Motor neuron (in vitro differentiated cells): ENCODE results near the gene ERC1. TPM values are rescaled to one million over a fixed set of nuclear protein-coding genes. Genes with fewer than 3 reads are reported as not detected.
"Not testable (repeated sequence)": the region's sequence is repeated elsewhere in the genome, so short reads cannot be mapped to it uniquely, and the experiment has no call there.

Experiments
- ATAC-seq, 8 experiments: fragments of 200-7000 bp; cut with Tn5 transposase; replicated peaks in 6 of 8; 2 replicates each; pipeline ENCODE4 v1.8.0; 2021; ENCODE audit warnings: mild to moderate bottlenecking in 8 of 8, moderate library complexity in 8 of 8
- H3K27ac ChIP-seq, 2 donors: fragments of 250-450 bp; sonication (Bioruptor Pico); 2 replicates each; pipeline ENCODE4 v1.9.0; 2021; ENCODE audit warnings: antibody characterized with exemption in 2 of 2, mild to moderate bottlenecking in 2 of 2, moderate library complexity in 1 of 2
- H3K4me1 ChIP-seq, 2 donors: fragments of 250-450 bp; sonication (Bioruptor Pico); replicated peaks in 1 of 2; 2 replicates each; pipeline ENCODE4 v1.6.1; 2021; ENCODE audit warnings: antibody characterized with exemption in 2 of 2, mild to moderate bottlenecking in 2 of 2, moderate library complexity in 1 of 2
- H3K4me3 ChIP-seq, 5 donors: fragments of 250-450 bp; sonication (Bioruptor Pico); 2 replicates each; pipeline ENCODE4 v1.9.0; 2021; ENCODE audit warnings: antibody characterized with exemption in 5 of 5, mild to moderate bottlenecking in 5 of 5, moderate library complexity in 4 of 5
- WGBS, 10 experiments: fragments of 450-650 bp; shearing (Covaris generic); methylation state at CpG; one replicate each; pipeline ENCODE4 v1.0.0; 2022; 5-methylcytosine and 5-hydroxymethylcytosine counted together
- in situ Hi-C, 9 experiments: fragments of 400-800 bp; cut with MboI; loops; one replicate each; pipeline ENCODE4 v1.15.0; 2021; ENCODE audit warnings: low sequenced_read_pairs in 9 of 9, low pct_unique_long_range_greater_than_20kb in 2 of 9; ENCODE audit not compliant: unreplicated experiment in 9 of 9
- total RNA-seq, 8 experiments: library from RNA; unstranded; fragments of 300-600 nt; gene quantifications; 2 replicates each; pipeline versions ENCODE4 v1.2.3 to v1.2.4, GENCODE V29; 2022

Gene ERC1
- total RNA-seq, 8 experiments from 2014 or later, result 15.1 to 53.8 (median 34.6) TPM

DNA sequence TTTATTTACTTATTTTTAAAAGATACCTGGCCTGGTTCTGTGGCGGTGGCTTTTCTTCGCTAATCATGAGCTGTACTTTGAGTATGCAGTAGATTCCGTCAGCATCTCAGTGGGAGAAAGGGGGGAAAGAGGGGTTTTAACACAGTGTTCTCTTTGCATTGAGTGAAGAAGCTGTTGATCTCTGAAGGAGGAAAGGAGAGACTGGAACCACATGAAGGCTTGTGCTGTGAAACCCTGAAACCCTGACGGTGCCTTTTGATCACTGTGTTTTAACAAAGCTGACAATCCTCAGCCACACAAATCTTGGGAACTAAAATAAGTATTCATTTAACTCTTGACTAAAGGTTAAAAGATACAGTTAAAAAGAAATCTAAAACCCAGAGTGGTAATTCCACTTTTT lies 353.2 kb downstream of the ERC1 start:
- Histone ChIP-seq H3K4me1 (no peaks in the 10 kb centered on the region), H3K27ac (no peak overlapping the region), H3K4me3 (no peak overlapping the region)
- 60 to 100% (median 96%) methylated on average over 1 to 4 of the region's 4 CpGs; no CpG with 5 or more reads in 2 of the 10 experiments for WGBS, 10 experiments
- no peak for ATAC-seq
- in situ Hi-C loops, result no loop called here

DNA sequence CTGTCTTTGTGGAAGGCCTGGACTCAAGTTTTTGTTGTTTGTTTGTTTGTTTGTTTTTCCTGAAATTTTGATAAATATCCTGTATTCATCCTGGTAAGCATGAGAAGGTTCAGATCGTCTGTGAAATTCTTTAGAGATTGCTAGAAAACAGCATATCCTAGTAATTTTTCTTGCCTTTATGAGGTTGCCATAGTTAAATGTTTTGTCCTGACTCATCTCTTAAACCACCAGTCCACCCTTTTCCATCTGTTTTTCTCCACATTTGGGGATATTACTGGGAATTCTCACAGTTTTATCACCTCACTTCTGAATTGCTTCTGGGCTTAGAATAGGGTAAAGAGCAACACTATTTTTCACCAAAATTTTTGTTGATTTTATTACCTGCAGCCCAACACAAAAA lies 355.1 kb downstream of the ERC1 start:
- Histone ChIP-seq H3K27ac (no peak overlapping the region), H3K4me1 (peaks cover 5 to 16% of the 10 kb centered on the region in 2 donors), H3K4me3 (no peak overlapping the region)
- WGBS, 10 experiments, result 0 to 100% (median 81%) methylated on average over 1 of the region's 1 CpG
- peak in 1 of 8 experiments; percentile 64 for ATAC-seq
- in situ Hi-C loops, result no loop called here

DNA sequence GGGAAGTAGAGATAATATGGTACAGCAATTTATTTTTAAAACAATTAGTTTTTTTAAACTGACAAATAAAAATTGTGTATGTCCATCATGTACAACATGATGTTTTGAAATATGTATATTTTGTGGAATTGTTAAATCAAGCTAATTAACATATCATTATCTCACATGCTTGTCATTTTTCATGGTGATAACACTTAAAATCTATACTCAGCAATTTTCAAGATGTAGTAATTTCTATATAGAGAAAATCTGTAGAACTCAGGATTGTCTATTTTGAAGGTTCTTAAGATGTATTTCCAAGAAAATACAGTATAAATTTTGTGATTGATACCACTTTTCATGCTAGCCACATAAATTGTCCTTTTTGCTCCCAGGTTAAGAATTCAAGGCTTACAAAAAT lies 356.3 kb downstream of the ERC1 start:
- no peak overlapping the region for H3K4me3 ChIP-seq
- in situ Hi-C loops, result no loop called here
- peaks cover 5 to 26% of the 10 kb centered on the region in 2 donors for H3K4me1 ChIP-seq
- ATAC-seq, result no peak
- no peak overlapping the region for H3K27ac ChIP-seq

DNA sequence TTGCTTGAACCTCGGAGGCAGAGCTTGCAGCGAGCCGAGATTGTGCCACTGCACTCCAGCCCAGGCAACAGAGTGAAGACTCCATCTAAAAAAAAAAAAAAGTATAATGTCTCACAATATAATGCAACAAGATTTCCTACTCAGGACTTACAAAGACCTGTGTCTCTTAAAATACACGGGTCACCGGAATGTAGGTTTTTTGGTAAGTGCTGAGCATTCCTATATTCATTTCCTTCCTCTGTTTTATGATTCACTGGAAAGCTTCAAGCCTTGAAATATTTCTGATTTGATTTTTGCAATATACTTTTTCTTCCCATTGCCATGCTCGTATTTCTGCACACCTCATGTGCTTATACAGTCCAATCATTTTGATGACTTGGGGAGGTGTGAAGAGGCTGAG lies 357.6 kb downstream of the ERC1 start:
- in situ Hi-C loops, result no loop called here
- ATAC-seq, result no peak
- WGBS, 10 experiments, result 67 to 100% (median 90%) methylated on average over 1 to 6 of the region's 6 CpGs

DNA sequence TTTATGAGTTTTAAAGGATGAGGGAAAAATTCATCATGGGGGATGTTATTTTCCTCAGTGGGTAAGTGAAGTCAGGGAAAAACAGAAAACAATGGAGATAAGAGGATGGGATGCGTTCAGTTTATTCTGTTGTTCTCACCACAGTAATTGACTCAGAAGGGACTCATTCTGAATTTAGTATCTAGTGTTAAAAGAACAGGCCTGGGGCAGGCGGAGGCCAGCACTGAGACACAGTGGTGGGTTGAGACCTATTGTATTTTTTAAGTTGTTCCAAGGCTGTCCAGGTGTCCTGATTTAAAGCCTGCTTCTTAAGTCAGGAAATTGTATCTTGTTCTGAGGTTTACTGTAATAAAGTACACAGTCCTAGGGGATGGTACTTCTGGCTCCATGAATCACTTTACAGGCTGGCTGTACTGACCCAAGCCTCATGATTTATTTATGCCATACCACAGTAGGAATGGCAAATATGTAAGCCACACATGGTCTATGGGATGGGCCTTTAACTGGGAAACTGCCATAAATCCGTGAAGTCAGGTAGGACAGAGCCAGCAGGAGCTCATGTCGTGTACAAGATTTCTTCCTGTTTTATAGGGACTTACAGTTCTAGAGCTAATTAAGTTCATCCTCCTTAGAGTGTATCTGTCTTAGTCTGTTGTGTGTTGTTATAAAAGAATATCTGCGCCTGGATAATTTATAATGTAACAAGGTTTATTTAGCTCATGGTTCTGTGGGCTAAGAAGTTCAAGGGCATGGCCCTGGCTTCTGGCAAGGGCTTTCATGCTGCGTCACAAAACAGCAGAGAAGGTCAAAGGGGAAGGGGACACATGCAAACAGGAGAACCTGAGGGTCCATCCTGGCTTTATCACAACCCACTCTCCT lies 359.3 kb downstream of the ERC1 start:
- ATAC-seq, result peak; percentile 85 to 100 (median 92)
- 33 to 88% (median 60%) methylated on average over 1 to 5 of the region's 6 CpGs; no CpG with 5 or more reads in 2 of the 10 experiments for WGBS, 10 experiments
- peak overlapping the region in 1 of 2 donors; percentile 40 for H3K27ac ChIP-seq
- H3K4me3 ChIP-seq, result no peak overlapping the region
- in situ Hi-C loops, result no loop called here
- H3K4me1 ChIP-seq, result peaks cover 8 to 32% of the 10 kb centered on the region in 2 donors

More for the DNA sequence above, 357.6 kb downstream of the ERC1 start:
- no peak overlapping the region for H3K4me3 ChIP-seq
- H3K4me1 ChIP-seq, result peaks cover 8 to 32% of the 10 kb centered on the region in 2 donors
- H3K27ac ChIP-seq, result no peak overlapping the region

DNA sequence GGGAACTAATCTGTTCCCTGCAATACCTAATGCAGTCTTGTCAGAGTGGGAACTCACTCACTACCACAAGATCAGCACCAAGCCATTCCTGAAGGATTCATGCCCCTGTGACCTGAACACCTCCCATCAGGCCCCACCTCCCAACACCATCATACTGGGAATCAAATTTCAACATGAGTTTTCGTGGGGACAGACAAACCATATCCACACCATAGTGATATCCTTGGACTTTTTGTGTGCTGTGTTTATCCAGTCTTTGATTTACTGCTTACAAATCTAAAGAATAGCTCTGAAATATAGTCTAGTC lies 359.9 kb downstream of the ERC1 start:
- peak in 3 of 8 experiments; percentile 5 to 22 (median 19) for ATAC-seq
- Histone ChIP-seq H3K27ac (no peak overlapping the region), H3K4me1 (peaks cover 14 to 32% of the 10 kb centered on the region in 2 donors), H3K4me3 (no peak overlapping the region)
- in situ Hi-C loops, result no loop called here
- 60 to 100% (median 88%) methylated on average over 1 of the region's 1 CpG; no CpG with 5 or more reads in 5 of the 10 experiments for WGBS, 10 experiments

DNA sequence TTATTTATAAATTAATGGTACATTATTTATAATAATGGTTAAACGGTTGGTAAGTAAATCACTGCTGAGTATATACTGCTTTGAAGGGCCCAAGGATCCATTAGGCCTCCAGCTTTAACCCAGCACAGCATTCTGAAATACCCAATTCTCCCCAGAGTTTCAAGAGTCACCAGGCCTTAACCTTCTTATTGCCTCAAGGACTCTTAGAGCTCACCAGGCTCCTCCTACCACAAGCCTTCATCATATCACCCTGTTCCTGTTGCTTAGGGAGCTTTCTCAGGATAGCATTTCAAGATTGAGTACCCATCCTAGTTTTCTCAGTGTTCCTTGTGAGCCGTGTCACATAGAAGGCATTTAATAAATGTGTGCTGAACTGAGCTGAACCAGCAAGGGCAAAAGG lies 360.9 kb downstream of the ERC1 start:
- in situ Hi-C loops, result no loop called here
- ATAC-seq, result no peak

DNA sequence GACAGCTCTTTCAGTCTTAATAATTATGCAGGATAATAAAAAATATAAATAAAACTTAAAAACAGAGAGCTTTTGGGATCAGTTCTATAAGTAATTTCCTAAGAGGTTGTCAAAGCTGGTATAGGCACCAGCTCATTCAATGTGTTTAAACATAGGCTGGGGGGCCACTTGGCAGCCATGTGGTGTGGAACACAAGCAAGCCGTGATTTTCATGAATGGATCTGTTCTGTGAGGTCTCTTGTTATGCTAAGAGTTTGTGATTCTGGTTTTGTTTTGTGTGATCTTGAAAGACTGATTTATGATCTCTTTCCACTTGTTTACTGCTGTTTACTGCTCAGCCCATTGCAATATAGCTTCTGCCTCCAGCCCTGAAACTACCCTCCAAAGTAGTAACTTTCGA lies 362.4 kb downstream of the ERC1 start:
- no peak overlapping the region for H3K27ac ChIP-seq
- in situ Hi-C loops, result no loop called here
- H3K4me3 ChIP-seq, result no peak overlapping the region
- peaks cover 25 to 32% of the 10 kb centered on the region in 2 donors for H3K4me1 ChIP-seq
- WGBS, 10 experiments, result 0 to 100% (median 80%) methylated on average over 1 to 2 of the region's 2 CpGs
- peak in 5 of 8 experiments; percentile 46 to 69 (median 55) for ATAC-seq

More for the DNA sequence above, 360.9 kb downstream of the ERC1 start:
- Histone ChIP-seq H3K4me3 (no peak overlapping the region), H3K27ac (no peak overlapping the region), H3K4me1 (peaks cover 20 to 32% of the 10 kb centered on the region in 2 donors)
- 40 to 100% (median 84%) methylated on average over 1 to 2 of the region's 2 CpGs for WGBS, 10 experiments

DNA sequence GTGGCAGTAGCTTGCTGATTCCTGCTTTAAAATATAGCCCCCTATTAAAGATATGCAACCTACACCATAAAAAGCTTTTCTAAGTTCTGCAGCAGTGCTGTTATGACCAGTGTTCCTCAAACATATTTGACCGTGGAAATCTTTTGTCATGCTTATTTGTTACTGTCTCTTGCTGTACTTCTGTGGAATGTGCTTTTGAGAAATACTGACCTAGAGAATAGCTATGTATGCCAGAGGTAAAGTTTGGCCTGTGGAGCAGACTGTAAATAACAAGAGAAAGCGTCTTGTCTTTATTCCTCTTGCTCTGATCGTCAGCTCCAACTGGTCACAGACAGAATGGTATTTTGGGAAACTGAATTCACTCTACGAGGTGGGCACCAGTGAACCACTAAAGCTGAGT lies 364.4 kb downstream of the ERC1 start:
- WGBS, 10 experiments, result 40 to 100% (median 84%) methylated on average over 1 to 4 of the region's 4 CpGs
- in situ Hi-C loops, result no loop called here
- ATAC-seq, result no peak
- Histone ChIP-seq H3K4me1 (peaks cover 24 to 25% of the 10 kb centered on the region in 2 donors), H3K4me3 (no peak overlapping the region), H3K27ac (no peak overlapping the region)

DNA sequence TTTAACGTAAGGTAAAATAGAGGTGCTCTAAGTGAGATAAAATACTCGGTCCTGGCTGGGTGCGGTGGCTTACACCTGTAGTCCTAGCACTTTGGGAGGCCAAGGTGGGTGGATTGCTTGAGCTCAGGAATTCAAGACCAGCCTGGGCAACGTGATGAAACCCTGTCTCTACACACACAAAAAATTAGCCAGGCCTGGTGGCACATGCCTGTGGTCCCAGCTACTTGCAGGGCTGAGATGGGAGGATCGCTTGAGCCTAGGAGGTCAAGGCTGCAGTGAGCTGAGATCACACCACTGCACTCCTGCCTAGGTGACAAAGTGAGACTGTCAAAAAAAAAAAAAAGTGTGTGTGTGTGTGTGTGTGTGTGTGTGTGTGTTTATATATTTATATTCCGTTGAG lies 364.8 kb downstream of the ERC1 start:
- in situ Hi-C loops, H3K4me3 ChIP-seq, H3K27ac ChIP-seq, ATAC-seq: not testable (repeated sequence)
- WGBS, 10 experiments, result 67 to 100% (median 82%) methylated on average over 1 to 6 of the region's 6 CpGs; no CpG with 5 or more reads in 3 of the 10 experiments
- H3K4me1 ChIP-seq, result peaks cover 19 to 20% of the 10 kb centered on the region in 2 donors

DNA sequence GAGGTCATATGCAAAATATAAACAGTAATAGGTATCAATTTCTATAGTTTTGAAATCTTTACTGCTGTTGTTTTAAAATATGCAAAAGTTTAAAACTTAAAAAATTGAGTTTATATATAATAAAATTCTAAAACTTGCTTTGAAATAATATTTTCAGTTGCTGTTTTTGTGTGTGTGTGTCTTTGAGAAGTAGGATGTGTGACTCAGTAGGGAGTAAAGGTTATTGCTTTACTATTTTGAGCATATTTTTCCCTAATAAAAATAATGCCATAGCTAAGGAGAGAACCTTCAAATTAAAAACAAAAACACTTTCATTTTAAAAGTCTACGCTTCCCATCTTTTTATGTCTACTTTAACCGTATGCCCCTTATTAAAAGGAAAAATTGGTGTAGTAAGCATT lies 365.3 kb downstream of the ERC1 start:
- no peak overlapping the region for H3K4me3 ChIP-seq
- H3K27ac ChIP-seq, result no peak overlapping the region
- peaks cover 15 to 20% of the 10 kb centered on the region in 2 donors for H3K4me1 ChIP-seq
- in situ Hi-C loops, result no loop called here
- no peak for ATAC-seq
- WGBS, 10 experiments, result 70 to 100% (median 98%) methylated on average over 1 to 2 of the region's 2 CpGs

DNA sequence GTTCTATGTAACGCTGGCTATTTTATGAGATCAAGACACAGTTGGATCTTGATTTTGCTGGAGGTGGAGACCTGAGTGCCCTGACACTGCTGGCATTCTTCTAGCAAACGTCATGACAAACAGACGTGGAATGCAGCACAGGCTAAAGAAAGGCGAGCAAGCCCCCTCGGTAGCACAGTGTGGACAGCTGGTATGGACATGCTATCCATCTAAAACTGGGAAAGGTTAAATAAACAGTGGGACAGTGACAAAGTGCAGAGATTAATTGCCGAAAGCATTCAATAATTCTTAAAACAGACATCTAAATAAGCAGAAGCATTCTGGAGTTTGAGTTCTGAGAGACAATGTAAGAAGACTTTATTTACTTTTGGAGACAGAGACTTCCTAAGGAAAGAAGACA lies 366.1 kb downstream of the ERC1 start:
- peak in 3 of 8 experiments; percentile 30 to 90 (median 48) for ATAC-seq
- H3K27ac ChIP-seq, result no peak overlapping the region

DNA sequence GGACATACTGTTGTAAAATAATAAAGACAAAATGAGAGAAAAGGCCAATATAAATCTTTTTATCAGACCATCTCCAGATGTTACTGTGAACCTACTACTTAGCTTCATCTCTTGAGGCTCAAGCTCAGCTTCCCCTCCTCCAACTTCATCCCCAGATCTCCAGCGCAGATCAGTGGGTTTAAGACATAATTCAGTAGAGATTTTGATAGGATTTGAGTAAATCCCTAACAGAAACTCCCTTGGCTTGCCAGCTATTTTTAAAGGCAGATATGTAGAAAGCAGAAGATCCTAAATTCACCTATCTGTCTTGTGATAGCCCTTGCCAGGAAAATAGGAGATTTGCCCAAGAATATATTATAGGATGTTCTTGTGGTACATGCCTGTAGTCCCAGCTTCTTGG lies 366.7 kb downstream of the ERC1 start:
- no peak overlapping the region for H3K4me3 ChIP-seq
- no peak overlapping the region for H3K27ac ChIP-seq
- in situ Hi-C loops, result no loop called here
- no peak for ATAC-seq
- 100% methylated on average over 1 of the region's 1 CpG; no CpG with 5 or more reads in 7 of the 10 experiments for WGBS, 10 experiments
- H3K4me1 ChIP-seq, result peaks cover 4 to 20% of the 10 kb centered on the region in 2 donors

More for the DNA sequence above, 366.1 kb downstream of the ERC1 start:
- in situ Hi-C loops, result no loop called here
- Histone ChIP-seq H3K4me1 (peaks cover 8 to 20% of the 10 kb centered on the region in 2 donors), H3K4me3 (no peak overlapping the region)
- 31 to 100% (median 67%) methylated on average over 1 to 6 of the region's 6 CpGs for WGBS, 10 experiments
